GM10266 (cell line): ENCODE results near the gene SASH3.

Experiments used
- DNase-seq: peaks from one replicate; pipeline ENCODE4 v3.0.0; 2012; ENCODE audit errors: extremely low spot score
- CTCF ChIP-seq: IDR thresholded peaks from 2 replicates; pipeline ENCODE4 v1.5.1; 2012; ENCODE audit warnings: mild to moderate bottlenecking, low read depth; ENCODE audit not compliant: control insufficient read depth, insufficient read depth; ENCODE audit errors: missing control alignments

SASH3 gene

GRCh38 chrX:129760155-129760554 is 19.6 kb upstream of the SASH3 start:
- no peak for TF ChIP-seq CTCF
- DNase-seq = no peak

GRCh38 chrX:129760981-129761380 is 18.8 kb upstream of the SASH3 start:
- no peak for DNase-seq
- TF ChIP-seq CTCF = no peak

- TF ChIP-seq CTCF = no peak
These were observed 18.2 kb upstream of the SASH3 start for GRCh38 chrX:129761596-129761995.

GRCh38 chrX:129762448-129762847 is 17.3 kb upstream of the SASH3 start:
- DNase-seq = no peak
- no peak for TF ChIP-seq CTCF

More at GRCh38 chrX:129761596-129761995, 18.2 kb upstream of the SASH3 start:
- DNase-seq = no peak

GRCh38 chrX:129763666-129764065 is 16.1 kb upstream of the SASH3 start:
- TF ChIP-seq CTCF = no peak
- DNase-seq = no peak

- TF ChIP-seq CTCF = no peak
- no peak for DNase-seq
These were observed 11.6 kb upstream of the SASH3 start for GRCh38 chrX:129768186-129768585.

GRCh38 chrX:129768586-129769466 is 10.9 kb upstream of the SASH3 start:
- no peak for TF ChIP-seq CTCF
- no peak for DNase-seq
